Left renal pelvis (tissue), 4 donors: ENCODE data around the gene RIPK1. TPM values are rescaled to one million over a fixed set of nuclear protein-coding genes. Genes with fewer than 3 reads are reported as not detected.
A peak's percentile ranks its signal among the peaks of the same experiment; 100 is the strongest.
"Not testable (repeated sequence)": the region's sequence is repeated elsewhere in the genome, so short reads cannot be mapped to it uniquely, and the experiment has no call there.

Source experiments
- DNase-seq, 4 donors: peaks; one replicate each; pipeline ENCODE4 v3.0.0-alpha.2; 2013; ENCODE audit warnings: low read depth in 4 of 4, low spot score in 3 of 4
- polyA plus RNA-seq, 4 donors: library from polyadenylated mRNA; unstranded; fragments of 120-200 nt; gene quantifications; one replicate each; pipeline ENCODE4 v1.2.1, GENCODE V29; 2013; ENCODE audit not compliant: insufficient read length in 4 of 4

The RIPK1 gene
- polyA plus RNA-seq, 4 donors, result 20.7 to 27.7 (median 25.7) TPM

- no peak for DNase-seq
Observed at GRCh38 chr6:3133515-3133914, 65.2 kb downstream of the RIPK1 start.

GRCh38 chr6:3135668-3136291 is 67.5 kb downstream of the RIPK1 start:
- no peak for DNase-seq

- DNase-seq, result no peak
Observed at GRCh38 chr6:3136292-3137011, 68.2 kb downstream of the RIPK1 start.

GRCh38 chr6:3137057-3137777 is 68.9 kb downstream of the RIPK1 start:
- no peak for DNase-seq

- DNase-seq, result not testable (repeated sequence)
Observed at GRCh38 chr6:3137873-3138272, 69.6 kb downstream of the RIPK1 start.

- DNase-seq, result no peak
Observed at GRCh38 chr6:3138341-3138740, 70.0 kb downstream of the RIPK1 start.

GRCh38 chr6:3139090-3139903 is 71.0 kb downstream of the RIPK1 start:
- no peak for DNase-seq

GRCh38 chr6:3140201-3140600 is 71.9 kb downstream of the RIPK1 start:
- no peak for DNase-seq

GRCh38 chr6:3142536-3142935 is 74.2 kb downstream of the RIPK1 start:
- DNase-seq, result no peak

- no peak for DNase-seq
Observed at GRCh38 chr6:3143158-3143557, 74.9 kb downstream of the RIPK1 start.

GRCh38 chr6:3144571-3144970 is 76.3 kb downstream of the RIPK1 start:
- no peak for DNase-seq

GRCh38 chr6:3147914-3148757 is 79.8 kb downstream of the RIPK1 start:
- DNase-seq, result no peak

- DNase-seq, result no peak
Observed at GRCh38 chr6:3151691-3152090, 83.4 kb downstream of the RIPK1 start.

GRCh38 chr6:3152689-3153088 is 84.4 kb downstream of the RIPK1 start:
- DNase-seq, result no peak

GRCh38 chr6:3155416-3155815 is 87.1 kb downstream of the RIPK1 start:
- not testable (repeated sequence) for DNase-seq

- not testable (repeated sequence) for DNase-seq
Observed at GRCh38 chr6:3156184-3157130, 88.2 kb downstream of the RIPK1 start.

- peak in 3 of 4 donors; percentile 27 to 67 (median 65) for DNase-seq
Observed at GRCh38 chr6:3157131-3157933, 89.0 kb downstream of the RIPK1 start, which contains the start of gene TUBB2A. Gene TUBB2A (minus strand): TSS chr6:3157544. CDS start chr6:3157463, 81 bp downstream.
